Activated naive CD4-positive, alpha-beta T cell (primary cell): Measurements from ENCODE around the gene LRRC15.

Experiments
- DNase-seq, 4 experiments: peaks; one replicate each; lab custom pipeline; 2025; lab: John Stamatoyannopoulos, UW

Gene LRRC15

GRCh38 chr3:194384569-194385001 is 15.0 kb upstream of the LRRC15 start:
- no peak for DNase-seq

GRCh38 chr3:194384156-194384555 is 14.6 kb upstream of the LRRC15 start:
- DNase-seq, result no peak

- no peak for DNase-seq
Measured at GRCh38 chr3:194383276-194383940, 13.9 kb upstream of the LRRC15 start.

GRCh38 chr3:194382892-194383223 is 13.3 kb upstream of the LRRC15 start:
- DNase-seq, result no peak

GRCh38 chr3:194382196-194382891 is 12.8 kb upstream of the LRRC15 start:
- no peak for DNase-seq

- DNase-seq, result no peak
Measured at GRCh38 chr3:194381460-194381875, 11.9 kb upstream of the LRRC15 start.

- DNase-seq, result no peak
Measured at GRCh38 chr3:194380326-194380725, 10.8 kb upstream of the LRRC15 start.

GRCh38 chr3:194379651-194380050 is 10.1 kb upstream of the LRRC15 start:
- DNase-seq, result no peak

- DNase-seq, result no peak
Measured at GRCh38 chr3:194379231-194379630, 9.7 kb upstream of the LRRC15 start.

GRCh38 chr3:194377708-194378107 is 8.2 kb upstream of the LRRC15 start:
- DNase-seq, result no peak

GRCh38 chr3:194376241-194376560 is 6.7 kb upstream of the LRRC15 start:
- DNase-seq, result no peak

- no peak for DNase-seq
Measured at GRCh38 chr3:194375473-194376240, 6.1 kb upstream of the LRRC15 start.

- DNase-seq, result no peak
Measured at GRCh38 chr3:194374935-194375334, 5.4 kb upstream of the LRRC15 start.

- DNase-seq, result no peak
Measured at GRCh38 chr3:194373899-194374298, 4.4 kb upstream of the LRRC15 start.

- DNase-seq, result no peak
Measured at GRCh38 chr3:194373028-194373427, 3.5 kb upstream of the LRRC15 start.

GRCh38 chr3:194370753-194371152 is 1.2 kb upstream of the LRRC15 start:
- DNase-seq, result no peak

- no peak for DNase-seq
Measured at GRCh38 chr3:194368918-194369317, 625 bp downstream of the LRRC15 start.

GRCh38 chr3:194367992-194368841 is 1.3 kb downstream of the LRRC15 start:
- DNase-seq, result no peak

GRCh38 chr3:194365978-194366490 is 3.5 kb downstream of the LRRC15 start:
- no peak for DNase-seq

GRCh38 chr3:194365526-194365925 is 4.0 kb downstream of the LRRC15 start:
- no peak for DNase-seq

- no peak for DNase-seq
Measured at GRCh38 chr3:194364652-194365434, 4.7 kb downstream of the LRRC15 start.
